ENCODE measurements around the gene PFKFB4.
"Not testable (repeated sequence)": the region's sequence is repeated elsewhere in the genome, so short reads cannot be mapped to it uniquely, and the experiment has no call there.

PFKFB4 gene

DNA sequence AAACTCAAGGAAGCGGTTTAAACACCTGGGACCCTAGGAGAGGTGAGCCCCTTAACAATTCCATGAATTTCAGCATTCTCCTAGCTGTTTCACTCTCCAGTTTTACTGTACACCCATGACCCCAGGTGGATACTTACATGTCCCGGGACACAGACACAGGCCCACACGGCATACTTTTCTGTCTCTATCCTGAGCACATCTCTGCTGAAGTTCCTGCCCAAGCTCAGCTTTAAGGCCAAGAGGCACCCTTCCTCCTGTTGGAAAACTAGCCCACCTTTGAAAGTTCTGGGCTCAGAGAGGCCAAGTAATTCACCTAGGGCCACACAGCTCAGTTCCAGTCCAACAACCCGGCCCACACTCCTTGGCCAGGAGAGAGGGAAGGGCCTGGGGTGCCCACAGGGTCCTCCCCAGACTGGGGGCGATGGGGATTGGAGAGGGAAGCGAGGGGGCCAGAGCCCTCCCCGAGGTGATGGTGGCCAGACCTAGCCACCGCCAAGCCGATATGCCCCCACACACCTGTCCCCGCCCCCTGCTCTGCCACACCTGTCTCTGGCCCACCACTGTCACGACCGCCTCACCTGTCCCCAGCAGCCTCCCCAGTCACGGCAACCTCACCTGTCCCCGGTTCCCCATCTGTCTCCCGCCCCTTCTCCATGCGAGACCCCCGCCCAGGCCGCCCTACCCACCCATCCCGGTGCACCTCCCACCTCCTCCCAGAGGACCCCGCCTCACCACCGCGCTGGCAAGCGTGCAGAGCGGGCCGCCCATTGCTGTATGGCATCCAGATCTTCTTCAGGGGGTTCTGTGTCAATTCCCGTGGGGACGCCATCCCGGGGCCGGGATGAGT lies 431 bp downstream of the PFKFB4 start:
- H3K27ac ChIP-seq, result peak overlapping the region; percentile 100
- POLR2A ChIA-PET (ENCODE audit: low non-redundant PET), result interaction anchor here (1.0 kb wide), 1 partner anchor 43 kb away, joined by 3 read pairs; no protein-coding TSS in a partner anchor
- DNase-seq (ENCODE audit: low spot score), result no peak
- no peak for TF ChIP-seq CTCF (conservative IDR thresholded peaks at IDR 0.05; ENCODE audit: low read depth)
- CTCF ChIA-PET, result no interaction called here

DNA sequence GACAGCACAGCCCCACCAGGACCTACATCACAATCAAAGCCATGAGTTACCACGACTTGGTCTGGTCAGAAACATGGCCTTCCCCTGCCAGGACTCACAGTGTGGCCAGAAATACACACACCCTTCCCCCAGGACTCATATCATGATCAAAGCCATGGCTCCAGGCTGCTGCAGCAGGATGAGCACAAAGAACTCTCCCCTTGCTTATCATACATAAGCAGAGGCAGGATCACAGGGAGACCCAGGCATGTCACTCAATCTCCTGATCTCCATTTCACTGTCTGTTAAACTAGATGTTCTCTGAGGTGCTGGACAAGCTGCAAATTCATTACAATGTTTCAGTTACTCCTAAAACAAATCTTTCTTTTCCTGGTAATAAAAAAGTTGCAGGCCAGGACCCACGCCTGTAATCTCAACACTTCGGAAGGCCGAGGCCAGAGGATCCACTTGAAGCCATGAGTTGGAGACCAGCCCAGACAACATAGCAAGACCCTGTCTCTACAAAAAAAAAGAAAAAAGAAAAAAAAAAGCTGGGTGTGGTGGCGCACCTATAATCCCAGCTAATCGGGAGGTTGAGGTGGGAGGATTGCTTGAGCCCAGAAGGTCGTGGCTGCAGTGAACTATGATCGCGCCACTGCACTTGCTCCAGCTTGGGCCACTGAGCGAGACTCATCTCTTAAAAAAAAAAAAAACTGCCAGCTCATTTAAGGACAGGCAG lies 1.2 kb downstream of the PFKFB4 start:
- TF ChIP-seq CTCF (conservative IDR thresholded peaks at IDR 0.05; ENCODE audit: low read depth), result no peak
- peak overlapping the region; percentile 100 for H3K27ac ChIP-seq
- CTCF ChIA-PET, result no interaction called here
- POLR2A ChIA-PET (ENCODE audit: low non-redundant PET), result no interaction called here
- DNase-seq (ENCODE audit: low spot score), result no peak

GRCh38 chr3:48553886-48554845 lies 2.4 kb downstream of the PFKFB4 start:
- CTCF ChIA-PET, result interaction anchor here (0.6 kb wide), 1 partner anchor 55 kb away, joined by 7 read pairs; the partner anchor contains the start of gene UQCRC1
- no peak for TF ChIP-seq CTCF (conservative IDR thresholded peaks at IDR 0.05; ENCODE audit: low read depth)
- POLR2A ChIA-PET (ENCODE audit: low non-redundant PET), result no interaction called here
- DNase-seq (ENCODE audit: low spot score), result no peak
- H3K27ac ChIP-seq, result peak overlapping the region; percentile 7

- no peak for TF ChIP-seq CTCF (conservative IDR thresholded peaks at IDR 0.05; ENCODE audit: low read depth)
- ChIA-PET POLR2A (ENCODE audit: low non-redundant PET) (no interaction called here), CTCF (interaction anchor here (0.6 to 1.1 kb wide), 3 partner anchors 56 to 117 kb away, joined by 3 to 7 read pairs (median 5); partner anchors contain the start of gene UQCRC1)
- no peak for DNase-seq (ENCODE audit: low spot score)
- peak overlapping the region; percentile 25 for H3K27ac ChIP-seq
These were observed 3.2 kb downstream of the PFKFB4 start for GRCh38 chr3:48553361-48553760.

- peak overlapping the region; percentile 25 for H3K27ac ChIP-seq
- no peak for DNase-seq (ENCODE audit: low spot score)
- TF ChIP-seq CTCF (conservative IDR thresholded peaks at IDR 0.05; ENCODE audit: low read depth), result no peak
- ChIA-PET POLR2A (ENCODE audit: low non-redundant PET) (no interaction called here), CTCF (interaction anchor here (0.6 to 1.2 kb wide), 3 partner anchors 90 to 116 kb away, joined by 3 to 5 read pairs (median 3); no protein-coding TSS in a partner anchor)
These were observed 4.3 kb downstream of the PFKFB4 start for GRCh38 chr3:48552111-48552951.

DNA sequence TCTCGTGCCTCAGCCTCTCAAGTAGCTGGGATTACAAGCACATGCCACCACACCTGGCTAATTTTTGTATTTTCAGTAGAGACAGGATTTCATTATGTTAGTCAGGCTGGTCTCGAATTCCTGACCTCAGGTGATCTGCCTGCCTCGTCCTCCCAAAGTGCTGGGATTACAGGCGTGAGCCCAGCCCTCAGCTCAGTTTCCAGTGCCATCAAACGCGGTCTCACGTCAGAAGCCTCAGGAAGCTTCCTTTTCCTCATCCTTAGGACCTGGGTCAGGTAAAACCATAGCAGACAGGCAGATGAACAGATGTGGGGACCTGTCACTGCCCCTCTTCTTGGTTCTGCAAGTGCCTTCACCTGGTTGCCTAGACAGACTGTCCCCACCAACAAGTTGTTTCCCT lies 5.0 kb downstream of the PFKFB4 start:
- POLR2A ChIA-PET (ENCODE audit: low non-redundant PET); DNase-seq (ENCODE audit: low spot score): not testable (repeated sequence)
- H3K27ac ChIP-seq, result peak overlapping the region; percentile 25
- CTCF ChIA-PET, result interaction anchor here (1.2 kb wide), 1 partner anchor 89 kb away, joined by 3 read pairs; no protein-coding TSS in a partner anchor

Data from RWPE1 (cell line).